ENCODE measurements around the gene ZNRF3.

- TF ChIP-seq CTCF (IDR thresholded peaks at IDR 0.05; ENCODE audit: borderline replicate concordance, extremely low read depth, low read length, poor library complexity, severe bottlenecking) (no peak), EZH2 (IDR thresholded peaks at IDR 0.05; ENCODE audit: borderline replicate concordance, low read depth, low read length, severe bottlenecking) (no peak)
Observed at GRCh38 chr22:28942333-28942732, 59.0 kb downstream of the ZNRF3 start.
